IMR-90 (cell line): ENCODE results near the gene RBPJL. TPM values are rescaled to one million over a fixed set of nuclear protein-coding genes. Genes with fewer than 3 reads are reported as not detected.
A peak's percentile ranks its signal among the peaks of the same experiment; 100 is the strongest.

Experiments
- ATAC-seq: fragments of 200-7000 bp; cut with Tn5 transposase; 2 replicates; pipeline ENCODE4 v1.9.1; 2020; ENCODE audit warnings: low read depth, mild to moderate bottlenecking, moderate library complexity
- BruUV-seq: library from RNA; stranded (reverse); fragments of 400-500 nt; replicated peaks from 2 replicates; lab custom pipeline; 2021; lab: Mats Ljungman, UMichigan
- CTCF ChIA-PET: fragments of 300-600 bp; formaldehyde crosslinking; extraction: SDS; loops from one replicate; lab custom pipeline; 2021; ENCODE audit warnings: antibody characterized with exemption; lab: Yijun Ruan, JAX
- POLR2A ChIA-PET: fragments of 300-600 bp; sonication (Branson Sonifier 250); formaldehyde crosslinking; loops from one replicate; lab custom pipeline; 2022; ENCODE audit warnings: antibody characterized with exemption; ENCODE audit not compliant: unreplicated experiment; lab: Charles Lee
- DNase-seq: peaks from one replicate; pipeline ENCODE4 v3.0.0; 2013
- H2AFZ ChIP-seq: replicated peaks from 2 replicates; pipeline ENCODE3; 2013; ENCODE audit warnings: low read length, mild to moderate bottlenecking; ENCODE audit not compliant: poor library complexity
- H2AK5ac ChIP-seq: 2 replicates; pipeline ENCODE4 v1.6.1; 2013; ENCODE audit warnings: low read depth, low read length, inconsistent platforms
- H2AK9ac ChIP-seq: replicated peaks from 2 replicates; pipeline ENCODE3; 2013; ENCODE audit warnings: mild to moderate bottlenecking, low read depth, low read length, moderate library complexity; ENCODE audit not compliant: poor library complexity
- H2BK120ac ChIP-seq: 2 replicates; pipeline ENCODE4 v1.6.1; 2013; ENCODE audit warnings: low read depth, low read length, inconsistent platforms
- H2BK15ac ChIP-seq: 3 replicates; pipeline ENCODE4 v1.6.1; 2013; ENCODE audit warnings: low read depth, low read length, inconsistent platforms
- H2BK20ac ChIP-seq: 2 replicates; pipeline ENCODE4 v1.6.1; 2013; ENCODE audit warnings: low read depth, mild to moderate bottlenecking, inconsistent platforms, low read length, moderate library complexity
- H2BK5ac ChIP-seq: 2 replicates; pipeline ENCODE4 v1.6.1; 2013; ENCODE audit warnings: mild to moderate bottlenecking, low read depth, low read length, inconsistent platforms; ENCODE audit not compliant: poor library complexity, severe bottlenecking
- H3K14ac ChIP-seq: replicated peaks from 2 replicates; pipeline ENCODE4 v1.6.1; 2013; ENCODE audit warnings: low read depth, low read length, inconsistent platforms
- H3K18ac ChIP-seq: 2 replicates; pipeline ENCODE4 v1.6.1; 2013; ENCODE audit warnings: low read depth, low read length, control low read depth
- H3K23ac ChIP-seq: 2 replicates; pipeline ENCODE4 v1.6.1; 2013; ENCODE audit warnings: low read depth, low read length, inconsistent platforms
- H3K27ac ChIP-seq: 2 replicates; pipeline ENCODE4 v1.5.1; 2013; ENCODE audit warnings: mild to moderate bottlenecking, control low read depth, low read length; ENCODE audit not compliant: insufficient read depth
- H3K27me3 ChIP-seq: 2 replicates; pipeline ENCODE4 v1.6.1; 2013; ENCODE audit warnings: low read length; ENCODE audit not compliant: control insufficient read depth, insufficient read depth
- H3K36me3 ChIP-seq: 2 replicates; pipeline ENCODE4 v1.6.1; 2013; ENCODE audit warnings: low read length, mixed read lengths; ENCODE audit not compliant: control insufficient read depth, insufficient read depth
- H3K4ac ChIP-seq: 2 replicates; pipeline ENCODE4 v1.6.1; 2013; ENCODE audit warnings: low read depth, low read length, inconsistent platforms
- H3K4me1 ChIP-seq: 2 replicates; pipeline ENCODE4 v1.6.1; 2013; ENCODE audit warnings: low read length, mixed read lengths; ENCODE audit not compliant: control insufficient read depth, insufficient read depth
- H3K4me2 ChIP-seq: 2 replicates; pipeline ENCODE4 v1.6.1; 2013; ENCODE audit warnings: low read depth, mild to moderate bottlenecking, control low read depth, low read length, moderate library complexity
- H3K4me3 ChIP-seq: 2 replicates; pipeline ENCODE4 v1.5.1; 2013; ENCODE audit warnings: low read depth, mild to moderate bottlenecking, control low read depth, low read length, moderate library complexity; ENCODE audit not compliant: insufficient read depth
- H3K56ac ChIP-seq: 2 replicates; pipeline ENCODE4 v1.6.1; 2013; ENCODE audit warnings: low read length, inconsistent platforms; ENCODE audit not compliant: insufficient read depth; ENCODE audit errors: extremely low read depth
- H3K79me1 ChIP-seq, 2 experiments: 2 replicates each; pipeline ENCODE4 v1.6.1; 2013; ENCODE audit warnings: low read length in 2 of 2, inconsistent platforms in 1 of 2, low read depth in 1 of 2
- H3K9ac ChIP-seq: 2 replicates; pipeline ENCODE4 v1.6.1; 2013; ENCODE audit warnings: low read depth, low read length, control low read depth
- H3K9me1 ChIP-seq: 2 replicates; pipeline ENCODE4 v1.6.1; 2013; ENCODE audit warnings: low read length, inconsistent platforms; ENCODE audit not compliant: insufficient read depth
- H3K9me3 ChIP-seq: 2 replicates; pipeline ENCODE4 v1.6.1; 2013; ENCODE audit warnings: low read length; ENCODE audit not compliant: control insufficient read depth, insufficient read depth
- H4K20me1 ChIP-seq: 2 replicates; pipeline ENCODE4 v1.6.1; 2013; ENCODE audit warnings: low read length, inconsistent platforms; ENCODE audit not compliant: insufficient read depth
- H4K5ac ChIP-seq: 2 replicates; pipeline ENCODE4 v1.6.1; 2013; ENCODE audit warnings: mild to moderate bottlenecking, low read depth, low read length, control low read depth
- H4K8ac ChIP-seq, 2 experiments: 2 replicates each; pipeline ENCODE4 v1.6.1; 2013; ENCODE audit warnings: low read depth in 2 of 2, low read length in 2 of 2, control low read depth in 1 of 2, inconsistent platforms in 1 of 2
- H4K91ac ChIP-seq: 2 replicates; pipeline ENCODE4 v1.6.1; 2013; ENCODE audit warnings: low read depth, low read length, inconsistent platforms; ENCODE audit not compliant: insufficient read depth
- CEBPB ChIP-seq: IDR thresholded peaks from 2 replicates; pipeline ENCODE4 v1.6.1; 2012; ENCODE audit warnings: low read depth, low read length, improper control_type of control experiment
- MAFK ChIP-seq: IDR thresholded peaks from 2 replicates; pipeline ENCODE4 v1.6.1; 2012; ENCODE audit warnings: low read depth, low read length, improper control_type of control experiment
- POLR2A ChIP-seq: IDR thresholded peaks from 2 replicates; pipeline ENCODE4 v1.6.1; 2012; ENCODE audit warnings: mild to moderate bottlenecking, low read depth, low read length
- RFX5 ChIP-seq: IDR thresholded peaks from 2 replicates; pipeline ENCODE4 v1.8.0; 2012; ENCODE audit warnings: low read depth, mild to moderate bottlenecking, low read length, moderate library complexity
- whole genome bisulfite sequencing, 2 experiments: methylation state at CpG; one replicate each; pipeline versions ENCODE4 v1.1.5 to v1.1.7; 2013; ENCODE audit warnings: missing lambda C conversion rate in 2 of 2; ENCODE audit not compliant: insufficient read length in 1 of 2; ENCODE audit errors: extremely low coverage in 2 of 2; 5-methylcytosine and 5-hydroxymethylcytosine counted together
- dilution Hi-C: fragments of 300-500 bp; cut with HindIII; formaldehyde crosslinking; loops from one replicate; pipeline ENCODE4 v1.14.3; 2018; ENCODE audit warnings: low sequenced_read_pairs; ENCODE audit not compliant: unreplicated experiment
- in situ Hi-C: fragments of 300-500 bp; cut with MboI; formaldehyde crosslinking; loops from 3 replicates; pipeline ENCODE4 v1.14.3; 2019; ENCODE audit warnings: low sequenced_read_pairs, inconsistent platforms, mixed read lengths
- intact Hi-C: fragments of 100-400 bp; cut with micrococcal nuclease; formaldehyde crosslinking; loops from 2 replicates; pipeline ENCODE4 v1.10.0; 2022
- polyA plus RNA-seq, 3 experiments: library from polyadenylated mRNA; depleted of rRNA; stranded (reverse); fragments of >200 nt; gene quantifications; 2 replicates each; pipeline ENCODE4 v1.2.3, GENCODE V29; 2012; ENCODE audit warnings: low replicate concordance in 1 of 3
- total RNA-seq: library from RNA; depleted of rRNA; stranded (reverse); fragments of >200 nt; gene quantifications from 2 replicates; pipeline ENCODE4 v1.2.3, GENCODE V29; 2012
- TF ChIP-seq, protein P1 (sequence below): conservative IDR thresholded peaks from 2 replicates; pipeline ENCODE4 v1.5.1; 2012; ENCODE audit warnings: mild to moderate bottlenecking, low read depth, low read length, improper control_type of control experiment

The RBPJL gene
- total and polyA plus RNA-seq, 2 of the 4 experiments (the other 2 are of a cell fraction), result not detected

DNA sequence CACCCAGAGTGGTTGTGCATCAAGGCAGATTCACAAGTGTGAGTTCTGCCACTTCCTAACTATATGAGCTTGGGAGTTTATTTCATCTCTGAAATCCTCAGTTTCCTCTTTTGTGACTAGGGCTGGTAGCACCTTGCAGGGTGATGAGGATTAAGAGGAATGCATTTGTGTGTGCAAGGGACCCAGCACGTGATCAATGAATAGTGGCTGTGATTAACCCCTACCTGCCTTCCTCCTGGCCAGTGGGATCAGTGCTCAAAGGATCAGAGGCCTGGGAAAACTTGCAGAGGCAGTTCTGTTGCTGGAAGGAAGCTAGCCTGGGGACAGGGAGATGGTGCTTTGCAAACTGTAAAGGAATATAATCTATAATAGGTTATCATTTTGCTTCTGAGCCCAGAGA is 34.3 kb downstream of the RBPJL start:
- H3K4me1 ChIP-seq, result peaks cover 71% of the 10 kb centered on the region
- no peak overlapping the region for H3K9ac ChIP-seq
- peaks cover 43% of the 10 kb centered on the region for H3K9me1 ChIP-seq
- no peak overlapping the region for H3K18ac ChIP-seq
- no peak overlapping the region for H2AFZ ChIP-seq
- H2BK20ac ChIP-seq, result no peak overlapping the region
- ATAC-seq (no peak), DNase-seq (no peak)
- peak overlapping the region; percentile 25; the same call in 1 of the 2 replicates for H2AK5ac ChIP-seq
- peak overlapping the region; percentile 51 for H2BK5ac ChIP-seq
- H3K9me3 ChIP-seq, result no peaks in the 10 kb centered on the region
- BruUV-seq, result no TSS peak
- no peak for TF ChIP-seq RFX5
- TF ChIP-seq CEBPB, result no peak
- TF ChIP-seq, protein P1, sequence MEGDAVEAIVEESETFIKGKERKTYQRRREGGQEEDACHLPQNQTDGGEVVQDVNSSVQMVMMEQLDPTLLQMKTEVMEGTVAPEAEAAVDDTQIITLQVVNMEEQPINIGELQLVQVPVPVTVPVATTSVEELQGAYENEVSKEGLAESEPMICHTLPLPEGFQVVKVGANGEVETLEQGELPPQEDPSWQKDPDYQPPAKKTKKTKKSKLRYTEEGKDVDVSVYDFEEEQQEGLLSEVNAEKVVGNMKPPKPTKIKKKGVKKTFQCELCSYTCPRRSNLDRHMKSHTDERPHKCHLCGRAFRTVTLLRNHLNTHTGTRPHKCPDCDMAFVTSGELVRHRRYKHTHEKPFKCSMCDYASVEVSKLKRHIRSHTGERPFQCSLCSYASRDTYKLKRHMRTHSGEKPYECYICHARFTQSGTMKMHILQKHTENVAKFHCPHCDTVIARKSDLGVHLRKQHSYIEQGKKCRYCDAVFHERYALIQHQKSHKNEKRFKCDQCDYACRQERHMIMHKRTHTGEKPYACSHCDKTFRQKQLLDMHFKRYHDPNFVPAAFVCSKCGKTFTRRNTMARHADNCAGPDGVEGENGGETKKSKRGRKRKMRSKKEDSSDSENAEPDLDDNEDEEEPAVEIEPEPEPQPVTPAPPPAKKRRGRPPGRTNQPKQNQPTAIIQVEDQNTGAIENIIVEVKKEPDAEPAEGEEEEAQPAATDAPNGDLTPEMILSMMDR, result no peak
- TF ChIP-seq MAFK, result no peak
- TF ChIP-seq POLR2A, result peak; percentile 56; the same call in 1 of the 2 replicates
- CTCF ChIA-PET, result interaction anchor here (2.5 kb wide), 1 partner anchor 22 kb away, joined by 8 read pairs; the partner anchor contains the start of gene SYS1
- dilution Hi-C loops (no loop called here), in situ Hi-C loops (loop anchor here (25.0 kb wide), 1 partner anchor 571 kb away; the partner anchor contains the start of gene PLTP), intact Hi-C loops (no loop called here)
- peak overlapping the region; percentile 90; the same call in 1 of the 2 replicates for H3K23ac ChIP-seq
- no peak overlapping the region for H3K56ac ChIP-seq
- no peak overlapping the region for H4K91ac ChIP-seq
- peak overlapping the region; percentile 99 for H3K4ac ChIP-seq
- no peaks in the 10 kb centered on the region for H3K27me3 ChIP-seq
- H3K14ac ChIP-seq, result peak overlapping the region; percentile 33; the same call in 1 of the 2 replicates
- H4K20me1 ChIP-seq, result peaks cover 45% of the 10 kb centered on the region
- no peak overlapping the region for H3K4me3 ChIP-seq
- peak overlapping the region in 1 of 2 experiments; percentile 42; a peak in 1 of 4 replicates for H4K8ac ChIP-seq
- POLR2A ChIA-PET, result no interaction called here
- H2AK9ac ChIP-seq, result no peak overlapping the region
- H3K79me1 ChIP-seq, result peaks cover 24 to 95% of the 10 kb centered on the region in 2 experiments
- H2BK15ac ChIP-seq, result no peak overlapping the region
- no peak overlapping the region for H3K4me2 ChIP-seq
- 0 out of 2 replicates have a peak overlapping the region, but pooled peaks have one; percentile 16 for H2BK120ac ChIP-seq
- H3K27ac ChIP-seq, result peak overlapping the region; percentile 12; the same call in 1 of the 2 replicates
- H4K5ac ChIP-seq, result no peak overlapping the region
- WGBS, 2 experiments, result no CpG with 5 or more reads among the region's 1 CpG
- H3K36me3 ChIP-seq, result peaks cover 32% of the 10 kb centered on the region
